ENCODE measurements around the gene LIPM. TPM values are rescaled to one million over a fixed set of nuclear protein-coding genes. Genes with fewer than 3 reads are reported as not detected.

Gene LIPM
- total and polyA plus RNA-seq, 12 donors, result not detected

GRCh38 chr10:88800152-88801125, 2.1 kb upstream of the LIPM start:
- 77 to 82% methylated on average over 2 of the region's 2 CpGs for WGBS, 2 donors
- TF ChIP-seq, protein P1, sequence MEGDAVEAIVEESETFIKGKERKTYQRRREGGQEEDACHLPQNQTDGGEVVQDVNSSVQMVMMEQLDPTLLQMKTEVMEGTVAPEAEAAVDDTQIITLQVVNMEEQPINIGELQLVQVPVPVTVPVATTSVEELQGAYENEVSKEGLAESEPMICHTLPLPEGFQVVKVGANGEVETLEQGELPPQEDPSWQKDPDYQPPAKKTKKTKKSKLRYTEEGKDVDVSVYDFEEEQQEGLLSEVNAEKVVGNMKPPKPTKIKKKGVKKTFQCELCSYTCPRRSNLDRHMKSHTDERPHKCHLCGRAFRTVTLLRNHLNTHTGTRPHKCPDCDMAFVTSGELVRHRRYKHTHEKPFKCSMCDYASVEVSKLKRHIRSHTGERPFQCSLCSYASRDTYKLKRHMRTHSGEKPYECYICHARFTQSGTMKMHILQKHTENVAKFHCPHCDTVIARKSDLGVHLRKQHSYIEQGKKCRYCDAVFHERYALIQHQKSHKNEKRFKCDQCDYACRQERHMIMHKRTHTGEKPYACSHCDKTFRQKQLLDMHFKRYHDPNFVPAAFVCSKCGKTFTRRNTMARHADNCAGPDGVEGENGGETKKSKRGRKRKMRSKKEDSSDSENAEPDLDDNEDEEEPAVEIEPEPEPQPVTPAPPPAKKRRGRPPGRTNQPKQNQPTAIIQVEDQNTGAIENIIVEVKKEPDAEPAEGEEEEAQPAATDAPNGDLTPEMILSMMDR (IDR thresholded peaks at IDR 0.05), result no peak
- no peak overlapping the region for H3K27ac ChIP-seq
- H3K4me1 ChIP-seq, result no peaks in the 10 kb centered on the region
- intact Hi-C loops (cut with DNase I), result loop anchor here in 1 of 10 donors (10.0 kb wide), 1 partner anchor 96 kb away; the partner anchor contains the start of gene LIPK
- no peak overlapping the region for H3K4me3 ChIP-seq
- H3K27me3 ChIP-seq, result peaks cover 0 to 8% (median 0%) of the 10 kb centered on the region in 7 donors
- H3K9me3 ChIP-seq, result no peaks in the 10 kb centered on the region
- ATAC-seq (no peak), DNase-seq (no peak)
- no peaks in the 10 kb centered on the region for H3K36me3 ChIP-seq

DNA sequence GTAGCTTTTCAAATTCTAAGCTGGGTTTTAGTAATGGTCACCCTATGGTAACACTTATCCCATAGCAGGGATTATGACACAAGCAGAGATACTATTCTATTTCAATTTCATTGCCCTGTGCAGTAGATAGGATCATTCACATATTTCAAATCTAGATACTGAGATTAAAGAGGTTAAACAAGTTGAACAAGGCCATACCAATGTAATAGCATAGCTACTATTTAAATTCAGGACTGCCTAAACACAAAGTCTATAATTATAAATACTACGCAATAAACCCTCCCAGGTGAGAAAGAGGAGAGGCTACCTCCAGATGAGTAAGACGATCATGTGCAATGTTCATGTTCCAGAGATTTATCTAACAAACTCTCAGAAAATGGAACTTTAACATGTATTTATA, 1.1 kb downstream of the LIPM start:
- DNase-seq (no peak), ATAC-seq (no peak)
- 94 to 97% methylated on average over 2 of the region's 2 CpGs for WGBS, 2 donors

DNA sequence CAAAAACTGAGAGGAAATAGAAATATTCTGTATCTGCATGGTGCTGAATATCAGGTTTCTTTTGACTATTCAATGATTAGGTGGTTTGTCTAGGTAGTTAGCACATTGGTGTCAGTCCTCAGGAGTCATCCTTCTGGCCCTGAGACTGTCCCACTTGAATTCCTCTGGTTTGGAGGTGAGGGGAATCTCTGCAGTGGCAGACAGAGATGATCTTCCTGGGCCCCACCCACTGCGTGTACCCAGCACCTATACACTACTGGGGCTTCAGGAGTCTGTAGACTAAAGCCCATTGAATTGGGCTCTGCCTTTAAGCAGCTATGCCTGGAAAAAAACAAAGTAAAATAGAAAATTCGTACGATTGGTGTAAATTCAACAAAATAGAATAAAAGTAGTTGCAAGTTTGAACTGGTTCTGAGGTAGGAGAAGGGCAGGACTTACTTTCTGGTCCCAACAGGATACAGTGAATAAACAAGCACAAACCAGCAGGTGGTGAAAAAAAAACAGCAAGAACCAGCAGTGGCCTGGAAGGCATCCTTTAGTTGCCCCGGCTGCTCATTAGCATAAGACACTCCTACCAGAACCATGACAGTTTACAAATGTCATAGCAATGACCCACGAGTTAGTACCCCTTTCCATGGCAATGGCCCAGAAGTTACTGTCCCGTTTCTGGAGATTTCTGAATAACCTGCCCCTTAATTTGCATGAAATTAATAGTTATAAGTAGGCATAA, 1.7 kb downstream of the LIPM start:
- no peaks in the 10 kb centered on the region for H3K4me1 ChIP-seq
- 58 to 59% methylated on average over 6 of the region's 6 CpGs for WGBS, 2 donors
- DNase-seq (no peak), ATAC-seq (no peak)
- no peak overlapping the region for H3K4me3 ChIP-seq
- no peaks in the 10 kb centered on the region for H3K36me3 ChIP-seq
- no peak overlapping the region for H3K27ac ChIP-seq
- TF ChIP-seq, protein P1 (IDR thresholded peaks at IDR 0.05), result no peak
- no peaks in the 10 kb centered on the region for H3K9me3 ChIP-seq
- intact Hi-C loops (cut with DNase I), result loop anchor here in 1 of 10 donors (10.0 kb wide), 1 partner anchor 99 kb away; the partner anchor contains the start of gene LIPK
- H3K27me3 ChIP-seq, result peaks cover 0 to 7% (median 0%) of the 10 kb centered on the region in 7 donors

More for the DNA sequence above, 1.1 kb downstream of the LIPM start:
- intact Hi-C loops (cut with DNase I), result loop anchor here in 1 of 10 donors (10.0 kb wide), 1 partner anchor 99 kb away; the partner anchor contains the start of gene LIPK
- TF ChIP-seq, protein P1 (IDR thresholded peaks at IDR 0.05), result no peak
- Histone ChIP-seq H3K36me3 (no peaks in the 10 kb centered on the region), H3K4me3 (no peak overlapping the region), H3K27me3 (peaks cover 0 to 7% (median 0%) of the 10 kb centered on the region in 7 donors), H3K9me3 (no peaks in the 10 kb centered on the region), H3K27ac (no peak overlapping the region), H3K4me1 (no peaks in the 10 kb centered on the region)

DNA sequence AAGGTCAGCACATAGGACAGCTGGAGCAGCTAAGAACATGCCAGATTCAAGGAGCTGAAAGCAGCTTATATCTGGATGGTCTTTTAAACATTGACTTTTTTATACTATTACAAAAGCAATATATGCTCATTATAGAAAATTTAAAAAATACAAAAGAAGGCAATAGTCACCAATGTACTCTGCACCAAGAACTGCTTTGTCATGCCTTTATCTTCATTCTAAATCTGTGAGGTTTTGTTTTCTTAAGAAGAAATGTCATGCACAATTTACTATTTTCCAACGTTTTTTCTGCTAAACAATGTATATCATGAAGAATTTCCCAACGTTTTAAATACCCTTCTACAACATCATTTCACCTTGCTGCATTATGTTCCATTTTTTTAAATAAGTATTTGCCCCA, 2.8 kb downstream of the LIPM start:
- H3K4me3 ChIP-seq, result no peak overlapping the region
- intact Hi-C loops (cut with DNase I), result loop anchor here in 2 of 10 donors (5.0 to 10.0 kb wide), 2 partner anchors 101 to 113 kb away; partner anchors contain the start of gene LIPK (in 1 of the 2)
- no peaks in the 10 kb centered on the region for H3K4me1 ChIP-seq
- TF ChIP-seq, protein P1 (IDR thresholded peaks at IDR 0.05), result no peak
- DNase-seq, result no peak
- peaks cover 0 to 11% (median 0%) of the 10 kb centered on the region in 7 donors for H3K27me3 ChIP-seq
- no peak for ATAC-seq
- 54 to 59% methylated on average over 2 of the region's 2 CpGs for WGBS, 2 donors
- H3K36me3 ChIP-seq, result no peaks in the 10 kb centered on the region
- H3K9me3 ChIP-seq, result no peaks in the 10 kb centered on the region
- no peak overlapping the region for H3K27ac ChIP-seq
